ENCODE results near the gene PNLIP.

Gene PNLIP

GRCh38 chr10:116545756-116546155, at the start of gene PNLIP:
PNLIP (plus strand) TSS chr10:116545931; CDS start chr10:116546093, 162 bp downstream.
- no peak for DNase-seq

- no peak for DNase-seq
Measured at GRCh38 chr10:116504786-116505185, 40.9 kb upstream of the PNLIP start.

DNA sequence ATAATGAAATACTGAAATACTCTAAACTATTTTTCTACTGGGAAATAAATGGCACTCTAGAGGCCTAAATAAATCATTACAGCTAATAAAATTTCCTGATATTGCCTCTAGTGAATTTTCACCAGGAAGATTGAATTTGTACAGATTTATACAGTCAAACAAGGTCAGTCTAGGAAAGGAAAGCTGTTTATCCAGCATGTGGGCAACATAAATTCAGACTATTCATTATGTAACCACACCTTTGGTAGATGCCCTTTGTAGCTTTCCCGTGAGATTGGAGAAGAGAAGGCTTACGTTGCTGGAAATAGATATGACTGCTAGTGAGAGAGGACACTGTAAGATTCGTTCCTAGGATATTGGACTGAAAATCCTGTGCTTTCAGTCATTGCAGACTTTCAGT, 35.2 kb upstream of the PNLIP start:
- DNase-seq = no peak

GRCh38 chr10:116511365-116511764, 34.4 kb upstream of the PNLIP start:
- no peak for DNase-seq

- no peak for DNase-seq
Measured at GRCh38 chr10:116521424-116522290, 24.1 kb upstream of the PNLIP start.

DNA sequence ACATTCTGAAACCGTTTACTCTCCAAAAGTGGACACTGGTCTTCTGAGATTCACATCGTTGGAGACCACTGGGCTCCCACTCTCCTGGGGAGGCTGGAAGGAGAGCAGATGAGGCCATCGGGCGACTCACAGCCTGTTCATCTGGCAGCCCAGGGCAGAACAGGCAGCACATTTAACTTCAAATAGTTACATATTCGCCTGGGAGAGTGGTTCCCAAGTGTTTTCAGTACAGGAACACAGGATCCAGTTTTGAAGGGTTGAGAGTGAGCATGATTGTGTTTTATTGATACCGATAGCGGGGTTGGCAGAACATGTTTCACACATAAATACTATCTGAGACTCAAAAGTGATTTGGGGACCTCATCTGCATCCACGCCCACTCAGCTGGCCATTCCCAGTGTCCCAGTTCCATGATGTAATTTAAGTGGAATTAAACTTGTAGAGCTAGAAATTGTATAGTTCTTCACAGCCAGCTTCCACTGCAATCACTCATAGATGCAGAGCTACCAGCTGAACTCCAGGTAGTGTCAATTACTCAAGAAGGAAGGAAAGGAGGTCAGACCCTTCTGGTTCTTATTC, 22.8 kb upstream of the PNLIP start:
- no peak for DNase-seq

DNA sequence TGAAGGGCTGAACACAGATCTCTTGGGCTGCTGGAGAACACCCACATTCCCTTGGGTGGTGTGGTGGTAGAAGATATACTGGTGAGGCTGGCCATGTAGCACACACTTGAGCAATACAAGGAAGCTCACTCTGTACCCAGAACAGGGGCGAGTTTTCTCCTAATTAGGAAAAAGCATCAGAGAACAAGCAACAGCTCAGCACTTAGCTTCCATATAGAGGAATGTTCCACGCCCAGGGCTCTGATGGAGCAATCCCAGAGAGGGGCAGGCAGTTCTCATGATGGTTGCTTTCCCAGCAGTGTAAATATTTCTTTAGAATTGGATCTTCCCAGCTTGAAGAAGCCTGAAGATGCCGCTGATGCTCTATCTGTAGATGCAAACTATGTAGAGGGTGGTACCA, 21.0 kb upstream of the PNLIP start:
- DNase-seq = no peak

GRCh38 chr10:116526219-116526618, 19.5 kb upstream of the PNLIP start:
- no peak for DNase-seq

- no peak for DNase-seq
Measured at GRCh38 chr10:116536810-116537209, 8.9 kb upstream of the PNLIP start.

DNA sequence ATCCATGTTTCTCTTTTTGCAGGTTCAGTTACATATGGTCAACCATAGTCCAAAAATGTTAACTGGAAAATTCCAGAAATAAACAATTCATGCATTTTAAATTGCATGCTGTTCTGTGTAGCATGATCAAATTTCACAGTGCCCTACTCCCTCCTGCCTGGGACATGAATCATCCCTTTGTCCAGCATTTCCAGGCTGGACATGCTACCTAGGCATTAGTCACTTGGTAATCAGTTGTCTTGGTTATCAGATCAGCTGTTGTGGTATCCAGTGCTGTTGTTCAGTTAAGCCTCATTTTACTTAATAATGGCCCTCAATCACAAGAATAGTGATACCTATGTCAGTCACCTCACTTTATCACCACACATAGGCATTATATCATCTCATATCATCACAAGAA, 7.3 kb upstream of the PNLIP start:
- no peak for DNase-seq

GRCh38 chr10:116538992-116539391, 6.7 kb upstream of the PNLIP start:
- no peak for DNase-seq

DNA sequence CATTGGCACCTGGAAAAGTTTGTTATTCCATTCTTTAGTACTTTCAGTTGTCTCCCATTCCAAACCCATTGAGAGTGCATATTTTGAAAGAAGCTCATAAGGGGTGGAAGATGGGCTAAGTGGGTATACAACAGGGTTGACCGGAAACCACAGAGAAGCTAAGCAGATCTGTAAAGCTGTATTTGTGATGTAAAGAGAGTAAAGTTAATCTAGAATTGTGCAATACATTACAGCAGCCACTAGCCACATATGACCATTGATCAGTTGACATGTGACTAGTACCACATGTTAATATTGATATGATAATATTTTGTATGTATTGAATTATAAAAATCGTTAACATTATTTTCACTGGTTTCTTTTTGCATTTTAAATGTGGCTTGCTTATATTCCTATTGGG, 4.9 kb upstream of the PNLIP start:
- no peak for DNase-seq

GRCh38 chr10:116542007-116542677, 3.6 kb upstream of the PNLIP start:
- no peak for DNase-seq

DNA sequence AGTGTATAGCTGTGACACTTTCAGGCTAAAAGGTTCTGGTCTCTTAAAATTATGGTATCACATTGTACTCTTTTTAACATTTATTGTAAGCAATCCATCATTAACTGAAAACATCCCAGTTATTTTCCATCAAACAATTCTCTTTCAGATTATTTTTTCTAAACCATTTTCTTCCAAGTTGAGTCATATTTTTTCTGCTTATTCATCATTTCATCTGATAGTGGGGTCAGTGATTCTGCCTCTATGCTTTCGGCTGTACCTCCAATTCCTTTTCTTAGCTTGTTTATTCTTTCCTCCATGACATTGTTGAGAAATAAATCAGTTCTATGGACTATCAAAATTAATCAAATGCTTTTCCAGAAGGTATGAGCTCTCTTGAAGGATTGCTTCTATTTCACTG, 609 bp upstream of the PNLIP start:
- no peak for DNase-seq

DNA sequence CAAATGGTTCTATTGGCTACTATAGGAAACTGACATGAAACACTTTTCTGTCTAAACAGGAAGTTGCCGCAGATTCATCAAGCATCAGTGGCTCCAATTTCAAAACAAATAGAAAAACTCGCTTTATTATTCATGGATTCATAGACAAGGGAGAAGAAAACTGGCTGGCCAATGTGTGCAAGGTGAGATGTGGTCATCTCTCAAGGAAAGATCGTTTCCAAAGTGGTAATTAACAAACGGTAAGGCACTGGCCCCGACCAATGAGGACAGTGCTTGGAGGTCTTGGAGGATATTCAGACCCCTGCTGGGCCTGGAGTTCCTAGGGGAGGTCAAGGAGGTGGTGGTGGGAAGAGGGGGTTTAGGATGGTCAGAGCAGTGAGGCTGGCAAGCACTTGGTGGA, 2.6 kb downstream of the PNLIP start:
- DNase-seq = no peak

- no peak for DNase-seq
Measured at GRCh38 chr10:116553378-116553980, 7.7 kb downstream of the PNLIP start.

GRCh38 chr10:116554628-116555027, 8.9 kb downstream of the PNLIP start:
- DNase-seq = no peak

DNA sequence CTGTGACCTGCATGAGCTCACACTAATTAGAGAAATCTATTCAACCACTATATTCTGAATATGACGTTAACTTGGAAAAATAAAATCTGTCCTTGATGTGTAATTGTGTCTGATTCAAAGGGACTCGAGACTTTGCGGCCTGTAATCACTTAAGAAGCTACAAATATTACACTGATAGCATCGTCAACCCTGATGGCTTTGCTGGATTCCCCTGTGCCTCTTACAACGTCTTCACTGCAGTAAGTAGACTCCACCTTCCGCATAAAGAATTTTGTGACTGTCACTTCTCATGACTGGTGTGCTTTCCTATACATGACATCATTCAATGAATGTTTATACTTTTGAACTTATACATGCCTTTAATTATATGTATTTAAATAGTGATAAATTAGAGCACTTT, 10.1 kb downstream of the PNLIP start:
- DNase-seq = no peak

GRCh38 chr10:116557305-116557880, 11.7 kb downstream of the PNLIP start:
- DNase-seq = no peak

- no peak for DNase-seq
Measured at GRCh38 chr10:116565534-116565933, 19.8 kb downstream of the PNLIP start.

DNA sequence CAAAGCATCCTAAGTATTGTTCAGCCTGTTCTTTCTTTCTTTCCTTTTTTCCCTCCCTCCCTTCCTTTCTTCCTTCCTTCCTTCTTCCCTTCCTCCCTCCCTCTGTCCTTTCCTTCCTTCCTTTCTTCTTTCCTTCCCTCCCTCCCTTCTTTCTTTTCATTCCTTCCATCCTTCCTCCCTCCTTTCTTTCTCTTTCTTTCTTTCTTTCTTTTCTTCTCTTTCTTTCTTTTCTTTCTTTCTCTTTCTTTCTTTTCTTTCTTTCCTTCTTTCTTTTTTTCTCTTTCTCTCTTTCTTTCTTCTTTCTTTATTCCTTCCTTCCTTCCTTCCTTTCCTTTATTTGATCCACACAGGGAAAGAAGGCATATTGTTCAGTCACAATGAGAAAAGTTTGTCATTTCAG, 21.2 kb downstream of the PNLIP start:
- no peak for DNase-seq

- DNase-seq = no peak
Measured at GRCh38 chr10:116567335-116567734, 21.6 kb downstream of the PNLIP start.

GRCh38 chr10:116574797-116575196, 29.1 kb downstream of the PNLIP start:
- DNase-seq = no peak
